Breast epithelium (tissue), 4 donors: Measurements from ENCODE around the gene WNK2. TPM values are rescaled to one million over a fixed set of nuclear protein-coding genes. Genes with fewer than 3 reads are reported as not detected.
A peak's percentile ranks its signal among the peaks of the same experiment; 100 is the strongest.

Source experiments
- DNase-seq, 2 donors: peaks; one replicate each; pipeline ENCODE4 v3.0.0-alpha.2; 2019; ENCODE audit warnings: low spot score in 2 of 2
- H3K27ac ChIP-seq, 2 donors: fragments of 200-600 bp; sonication (generic) in 1 of 2; one replicate each; pipeline ENCODE4 v1.5.1; 2016 to 2019; ENCODE audit warnings: mild to moderate bottlenecking in 1 of 2
- H3K27me3 ChIP-seq, 2 donors: fragments of 200-600 bp; sonication (generic) in 1 of 2; one replicate each; pipeline versions ENCODE4 v1.5.1 to v1.6.0; 2017 to 2019; ENCODE audit warnings: control low read depth in 1 of 2, mild to moderate bottlenecking in 1 of 2
- H3K36me3 ChIP-seq: fragments of 200-600 bp; one replicate; pipeline ENCODE4 v1.5.1; 2019
- H3K4me1 ChIP-seq, 2 donors: fragments of 200-600 bp; sonication (generic); one replicate each; pipeline ENCODE4 v1.5.1; 2016 to 2019; ENCODE audit warnings: control low read depth in 1 of 2
- H3K4me3 ChIP-seq, 3 donors: fragments of 200-600 bp; sonication (generic); 1 replicate in 2 of 3; 2 replicates in 1 of 3; pipeline ENCODE4 v1.5.1; 2016 to 2019; ENCODE audit warnings: mild to moderate bottlenecking in 3 of 3, moderate library complexity in 2 of 3
- H3K9me3 ChIP-seq, 2 donors: fragments of 200-600 bp; sonication (generic) in 1 of 2; one replicate each; pipeline ENCODE4 v1.5.1; 2016 to 2019; ENCODE audit warnings: control low read depth in 1 of 2
- CTCF ChIP-seq, 3 donors: fragments of 450-650 bp; IDR thresholded peaks; one replicate each; pipeline ENCODE4 v1.5.1; 2016 to 2017; ENCODE audit warnings: antibody characterized with exemption in 3 of 3, mild to moderate bottlenecking in 3 of 3, moderate library complexity in 3 of 3
- POLR2A ChIP-seq: fragments of 450-650 bp; IDR thresholded peaks from one replicate; pipeline ENCODE4 v1.6.1; 2016; ENCODE audit warnings: antibody characterized with exemption, mild to moderate bottlenecking, moderate library complexity
- POLR2AphosphoS5 ChIP-seq, 3 donors: sonication (generic); formaldehyde crosslinking; IDR thresholded peaks; one replicate each; pipeline ENCODE4 v1.6.1; 2017; ENCODE audit warnings: antibody characterized with exemption in 3 of 3
- intact Hi-C: fragments of 100-400 bp; cut with DNase I; formaldehyde crosslinking; loops from one replicate; pipeline ENCODE4 v1.15.1; 2023; ENCODE audit warnings: low total_unique reads
- total RNA-seq, 3 donors: library from RNA; depleted of rRNA; stranded (reverse); fragments of >200 nt; gene quantifications; one replicate each; pipeline ENCODE4 v1.1.0, GENCODE V29; 2016

The WNK2 gene
- total RNA-seq, 3 donors from 2014 or later: 9.1 to 28.5 TPM; not detected in 1

DNA sequence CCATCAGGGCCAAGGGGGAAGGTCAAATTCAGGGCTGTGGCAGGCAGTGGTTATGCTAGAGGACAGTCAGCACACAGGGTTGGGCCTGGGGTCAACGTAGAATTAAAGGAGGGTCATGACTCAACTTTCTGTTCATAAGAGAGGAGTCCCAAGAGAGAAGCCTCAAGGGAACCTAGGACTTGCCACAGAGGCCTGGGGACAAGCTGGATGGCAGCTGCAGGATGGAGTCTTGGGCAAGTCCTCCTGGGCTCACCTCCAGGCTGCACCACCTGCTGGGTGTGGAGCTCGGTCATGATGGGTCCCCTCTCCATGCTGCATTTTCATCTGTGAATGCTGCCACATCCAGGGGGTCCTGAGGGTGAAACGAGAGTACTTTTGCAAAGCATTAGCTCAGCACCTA lies 9.0 kb upstream of the WNK2 start:
- Histone ChIP-seq H3K9me3 (no peaks in the 10 kb centered on the region), H3K4me1 (no peaks in the 10 kb centered on the region), H3K36me3 (no peaks in the 10 kb centered on the region), H3K27me3 (peaks cover 0 to 6% of the 10 kb centered on the region in 2 donors), H3K4me3 (no peak overlapping the region), H3K27ac (no peak overlapping the region)
- intact Hi-C loops: no loop called here
- DNase-seq: no peak
- no peak for TF ChIP-seq CTCF (IDR thresholded peaks at IDR 0.05)
- TF ChIP-seq POLR2A: no peak
- TF ChIP-seq POLR2AphosphoS5 (IDR thresholded peaks at IDR 0.05): no peak

DNA sequence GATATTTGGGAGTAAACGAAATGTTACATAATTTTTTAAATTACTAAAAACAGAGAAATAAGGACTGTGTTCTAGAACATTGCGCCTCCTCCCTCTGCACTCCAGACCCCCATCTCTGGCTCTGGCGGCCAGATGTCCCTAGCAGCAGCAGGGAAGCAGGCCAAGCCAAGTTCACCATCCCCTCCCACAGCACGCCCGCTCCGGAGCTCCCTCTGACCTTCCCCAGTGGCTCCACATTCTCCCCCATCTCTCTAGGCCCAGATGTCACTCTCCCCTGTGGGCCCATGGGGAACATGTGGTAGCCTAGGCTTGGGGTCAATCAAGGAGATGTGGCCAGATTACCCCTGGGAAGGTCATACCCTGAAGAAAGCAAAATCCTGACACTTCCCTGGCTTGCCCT lies 6.3 kb upstream of the WNK2 start:
- H3K4me1 ChIP-seq: no peaks in the 10 kb centered on the region
- no peaks in the 10 kb centered on the region for H3K27me3 ChIP-seq
- peak overlapping the region in 1 of 2 donors; percentile 25 for H3K27ac ChIP-seq
- H3K9me3 ChIP-seq: no peaks in the 10 kb centered on the region
- DNase-seq: no peak
- H3K36me3 ChIP-seq: no peaks in the 10 kb centered on the region
- TF ChIP-seq POLR2A: no peak
- TF ChIP-seq POLR2AphosphoS5 (IDR thresholded peaks at IDR 0.05): no peak
- TF ChIP-seq CTCF (IDR thresholded peaks at IDR 0.05): no peak
- no peak overlapping the region for H3K4me3 ChIP-seq
- intact Hi-C loops: no loop called here

GRCh38 chr9:93178851-93179786 lies 4.8 kb upstream of the WNK2 start:
- no peak for DNase-seq
- no peak overlapping the region for H3K27ac ChIP-seq
- no peak for TF ChIP-seq POLR2AphosphoS5 (IDR thresholded peaks at IDR 0.05)
- H3K4me3 ChIP-seq: no peak overlapping the region
- no peaks in the 10 kb centered on the region for H3K9me3 ChIP-seq
- H3K27me3 ChIP-seq: no peaks in the 10 kb centered on the region
- intact Hi-C loops: no loop called here
- peaks cover 0 to 4% of the 10 kb centered on the region in 2 donors for H3K4me1 ChIP-seq
- no peaks in the 10 kb centered on the region for H3K36me3 ChIP-seq

- no peaks in the 10 kb centered on the region for H3K36me3 ChIP-seq
- peaks cover 0 to 2% of the 10 kb centered on the region in 2 donors for H3K27me3 ChIP-seq
- H3K4me3 ChIP-seq: no peak overlapping the region
- peaks cover 0 to 4% of the 10 kb centered on the region in 2 donors for H3K4me1 ChIP-seq
- no peaks in the 10 kb centered on the region for H3K9me3 ChIP-seq
- intact Hi-C loops: no loop called here
- TF ChIP-seq POLR2AphosphoS5 (IDR thresholded peaks at IDR 0.05) (no peak), POLR2A (no peak), CTCF (IDR thresholded peaks at IDR 0.05) (no peak)
- DNase-seq: no peak
- H3K27ac ChIP-seq: no peak overlapping the region
Measured at GRCh38 chr9:93180938-93181337, 3.0 kb upstream of the WNK2 start.

GRCh38 chr9:93181672-93182435 lies 2.1 kb upstream of the WNK2 start:
- Histone ChIP-seq H3K4me1 (peaks cover 0 to 4% of the 10 kb centered on the region in 2 donors), H3K27ac (no peak overlapping the region)
- intact Hi-C loops: no loop called here

More at GRCh38 chr9:93181672-93182435, 2.1 kb upstream of the WNK2 start:
- TF ChIP-seq CTCF (IDR thresholded peaks at IDR 0.05): no peak
- TF ChIP-seq POLR2AphosphoS5 (IDR thresholded peaks at IDR 0.05): no peak
- TF ChIP-seq POLR2A: no peak
- Histone ChIP-seq H3K27me3 (peaks cover 0 to 2% of the 10 kb centered on the region in 2 donors), H3K36me3 (no peaks in the 10 kb centered on the region), H3K9me3 (no peaks in the 10 kb centered on the region), H3K4me3 (no peak overlapping the region)
- DNase-seq: no peak
